GM12878 (cell line): Measurements from ENCODE around the gene FLRT1. TPM values are rescaled to one million over a fixed set of nuclear protein-coding genes. Genes with fewer than 3 reads are reported as not detected.

Experiments
- ATAC-seq: fragments of 200-7000 bp; cut with Tn5 transposase; 3 replicates; pipeline ENCODE4 v1.9.1; 2020; ENCODE audit warnings: mild to moderate bottlenecking, moderate library complexity
- BruUV-seq: library from RNA; stranded (reverse); fragments of 400-500 nt; replicated peaks from 2 replicates; lab custom pipeline; 2021; lab: Mats Ljungman, UMichigan
- CTCF ChIA-PET: fragments of 300-600 bp; sonication (Branson Sonifier 250); formaldehyde crosslinking; extraction: SDS; loops from one replicate; lab custom pipeline; 2021; ENCODE audit warnings: inconsistent platforms; lab: Yijun Ruan, JAX
- POLR2A ChIA-PET: fragments of 350-600 bp; formaldehyde crosslinking; extraction: SDS; loops from one replicate; lab custom pipeline; 2021; ENCODE audit warnings: inconsistent platforms; lab: Charles Lee
- RAD21 ChIA-PET: fragments of 300-600 bp; sonication (Branson Sonifier 250); formaldehyde crosslinking; loops from one replicate; lab custom pipeline; 2023; ENCODE audit warnings: antibody characterized with exemption; ENCODE audit not compliant: unreplicated experiment; lab: Charles Lee
- SMC1A ChIA-PET: fragments of 300-600 bp; sonication (Branson Sonifier 250); formaldehyde crosslinking; loops from one replicate; lab custom pipeline; 2023; ENCODE audit not compliant: unreplicated experiment, uncharacterized antibody; lab: Charles Lee
- DNase-seq: peaks from one replicate; pipeline ENCODE4 v3.0.0-alpha.2; 2011; ENCODE audit warnings: low read depth, low spot score
- FAIRE-seq: peaks from 3 replicates; lab custom pipeline; 2011; peaks lifted over from hg19 to GRCh38; lab: Jason Lieb, UNC
- H2AFZ ChIP-seq: 2 replicates; pipeline ENCODE4 v1.6.0; 2011; ENCODE audit warnings: low read depth, low read length, control low read depth; ENCODE audit not compliant: control insufficient read depth
- H3K27ac ChIP-seq: 2 replicates; pipeline ENCODE4 v1.5.1; 2011; ENCODE audit warnings: control low read depth; ENCODE audit not compliant: control insufficient read depth, insufficient read depth
- H3K27me3 ChIP-seq, 2 experiments: replicated peaks in 1 of 2; 2 replicates each; pipeline versions ENCODE4 v1.6.0 to v1.6.1; 2011; ENCODE audit warnings: low read length in 1 of 2; ENCODE audit not compliant: control insufficient read depth in 2 of 2, insufficient read depth in 2 of 2
- H3K36me3 ChIP-seq, 2 experiments: 2 replicates each; pipeline ENCODE4 v1.5.1; 2011; ENCODE audit warnings: low read length in 1 of 2; ENCODE audit not compliant: control insufficient read depth in 2 of 2, insufficient read depth in 2 of 2
- H3K4me1 ChIP-seq: 2 replicates; pipeline ENCODE4 v1.6.1; 2011; ENCODE audit warnings: mild to moderate bottlenecking, low read length, moderate library complexity, mixed read lengths; ENCODE audit not compliant: control insufficient read depth, insufficient read depth
- H3K4me2 ChIP-seq: 2 replicates; pipeline ENCODE4 v1.6.0; 2011; ENCODE audit warnings: control low read depth; ENCODE audit not compliant: control insufficient read depth, insufficient read depth
- H3K4me3 ChIP-seq: fragments of 200-600 bp; sonication (generic); 2 replicates; pipeline ENCODE4 v1.5.1; 2016
- H3K79me2 ChIP-seq: 2 replicates; pipeline ENCODE4 v1.6.0; 2011; ENCODE audit warnings: low read length; ENCODE audit not compliant: control insufficient read depth, insufficient read depth
- H3K9ac ChIP-seq: 2 replicates; pipeline ENCODE4 v1.8.0; 2011; ENCODE audit warnings: low read length, control low read depth, mixed read lengths; ENCODE audit not compliant: control insufficient read depth, insufficient read depth
- H3K9me3 ChIP-seq: replicated peaks from 3 replicates; pipeline ENCODE4 v1.5.1; 2011; ENCODE audit warnings: mild to moderate bottlenecking, low read length; ENCODE audit not compliant: control insufficient read depth, insufficient read depth
- H4K20me1 ChIP-seq: 2 replicates; pipeline ENCODE4 v1.6.0; 2011; ENCODE audit not compliant: control insufficient read depth, insufficient read depth
- CBFB ChIP-seq: IDR thresholded peaks from 2 replicates; pipeline ENCODE4 v1.6.1; 2016; ENCODE audit warnings: antibody characterized with exemption, low read depth
- CUX1 ChIP-seq: IDR thresholded peaks from 2 replicates; pipeline ENCODE4 v1.6.1; 2012; ENCODE audit warnings: improper control_type of control experiment, low read depth, low read length; ENCODE audit not compliant: insufficient replicate concordance
- EGR1 ChIP-seq, 2 experiments: IDR thresholded peaks; 1 replicate in 1 of 2; 2 replicates in 1 of 2; pipeline ENCODE4 v1.6.1; 2011 to 2012; ENCODE audit warnings: low read depth in 2 of 2, low read length in 2 of 2, borderline replicate concordance in 1 of 2, mild to moderate bottlenecking in 1 of 2, moderate library complexity in 1 of 2
- IKZF1 ChIP-seq: fragments of 450-650 bp; conservative IDR thresholded peaks from 2 replicates; pipeline ENCODE4 v1.6.1; 2017; ENCODE audit warnings: antibody characterized with exemption, mild to moderate bottlenecking
- KAT2A ChIP-seq: conservative IDR thresholded peaks from 2 replicates; pipeline ENCODE4 v1.6.1; 2011; ENCODE audit warnings: low read depth, low read length; ENCODE audit not compliant: control insufficient read depth
- NR2C1 ChIP-seq: fragments of 450-650 bp; IDR thresholded peaks from 2 replicates; pipeline ENCODE4 v1.6.1; 2017; ENCODE audit warnings: antibody characterized with exemption, mild to moderate bottlenecking, moderate library complexity
- NR2C2 ChIP-seq: IDR thresholded peaks from 2 replicates; pipeline ENCODE4 v1.6.1; 2011; ENCODE audit warnings: borderline replicate concordance, low read depth; ENCODE audit not compliant: control insufficient read depth, insufficient read length
- PML ChIP-seq: IDR thresholded peaks from 2 replicates; pipeline ENCODE4 v1.6.1; 2012; ENCODE audit warnings: low read length, inconsistent platforms
- SREBF2 ChIP-seq: IDR thresholded peaks from 2 replicates; pipeline ENCODE4 v1.6.1; 2012; ENCODE audit warnings: mild to moderate bottlenecking, low read length
- SRF ChIP-seq, 2 experiments: IDR thresholded peaks; 2 replicates each; pipeline ENCODE4 v1.6.1; 2011; ENCODE audit warnings: low read depth in 2 of 2, low read length in 2 of 2, mild to moderate bottlenecking in 1 of 2, moderate library complexity in 1 of 2
- SUZ12 ChIP-seq: fragments of 200-600 bp; sonication (generic); IDR thresholded peaks from one replicate; pipeline ENCODE4 v1.6.1; 2018; ENCODE audit warnings: antibody characterized with exemption, mild to moderate bottlenecking; ENCODE audit not compliant: unreplicated experiment
- WGBS: methylation state at CpG from one replicate; pipeline ENCODE4 v1.1.6; 2016; ENCODE audit warnings: low lambda C conversion rate; ENCODE audit not compliant: insufficient replicate concordance, insufficient coverage; ENCODE audit errors: missing lambda C conversion rate; 5-methylcytosine and 5-hydroxymethylcytosine counted together
- in situ Hi-C: fragments of 300-500 bp; cut with MboI; formaldehyde crosslinking; loops from 9 replicates; pipeline ENCODE4 v1.14.3; 2018; ENCODE audit warnings: mixed read lengths
- intact Hi-C: fragments of 100-400 bp; cut with micrococcal nuclease; formaldehyde crosslinking; loops from one replicate; pipeline ENCODE4 v1.14.2; 2022; ENCODE audit not compliant: unreplicated experiment
- polyA plus RNA-seq, 11 experiments: library from polyadenylated mRNA; depleted of rRNA in 4 of 11; unstranded in 6 of 11; stranded (reverse) in 5 of 11; fragments of >200 nt; fragmentation: Nextera tagmentation in 4 of 11; fragmentation: Illumina TruSeq in 1 of 11; extraction: Ambion mirVana in 4 of 11; extraction: Trizol in 1 of 11; gene quantifications; 1 replicate in 1 of 11; 2 replicates in 10 of 11; pipeline versions ENCODE4 v1.2.1 to v1.2.3, GENCODE V29; 2011 to 2016; ENCODE audit warnings: inconsistent platforms in 2 of 11, missing spikeins in 2 of 11, low read depth in 1 of 11
- total RNA-seq, 4 experiments: library from RNA; depleted of rRNA in 3 of 4; stranded (reverse); fragments of >200 nt in 3 of 4; fragmentation: Illumina TruSeq in 1 of 4; extraction: Trizol in 1 of 4; gene quantifications; 2 replicates each; pipeline versions ENCODE4 v1.2.1 to v1.2.3, GENCODE V29; 2013 to 2021

The FLRT1 gene
- total and polyA plus RNA-seq, 10 of the 15 experiments (the other 5 are each of a cell fraction or from before 2014, with no cell fraction given) = 0.10 to 0.12 TPM; not detected in 8

GRCh38 chr11:64070314-64070681 lies 34.6 kb downstream of the FLRT1 start (continued):
- TF ChIP-seq CBFB (no peak), SUZ12 (no peak), IKZF1 (no peak), SRF (IDR thresholded peaks at IDR 0.05; ENCODE audit: low read depth in 2 of 2, low read length in 2 of 2) (no peak)

- H3K4me2 ChIP-seq = no peak overlapping the region
- no TSS peak for BruUV-seq
- no peak for FAIRE-seq
- POLR2A ChIA-PET = no interaction called here
- SMC1A ChIA-PET = no interaction called here
- no peaks in the 10 kb centered on the region for H3K27me3 ChIP-seq
- H3K9me3 ChIP-seq = no peaks in the 10 kb centered on the region
- TF ChIP-seq NR2C1 (no peak), CUX1 (no peak), NR2C2 (no peak), KAT2A (no peak), PML (no peak), SREBF2 (no peak), EGR1 (IDR thresholded peaks at IDR 0.05; ENCODE audit: borderline replicate concordance in 1 of 2, low read depth in 2 of 2, low read length in 2 of 2) (no peak)
- TF ChIP-seq, all 136 proteins: peak for 0
- Histone ChIP-seq H3K36me3 (no peaks in the 10 kb centered on the region), H3K79me2 (no peaks in the 10 kb centered on the region), H3K4me3 (no peak overlapping the region), H3K9ac (no peak overlapping the region), H3K4me1 (no peaks in the 10 kb centered on the region), H2AFZ (no peak overlapping the region), H3K27ac (no peak overlapping the region), H4K20me1 (no peaks in the 10 kb centered on the region)
- in situ Hi-C loops (no loop called here), intact Hi-C loops (no loop called here)
- ChIA-PET RAD21 (no interaction called here), CTCF (interaction anchor here (0.8 kb wide), 1 partner anchor 76 kb away, joined by 3 read pairs; no protein-coding TSS in a partner anchor)
- WGBS = 59% methylated on average over 20 of the region's 20 CpGs
- ATAC-seq = no peak
- DNase-seq = no peak
These were observed 36.1 kb downstream of the FLRT1 start for GRCh38 chr11:64071849-64072248.
